Measurements from ENCODE around the gene CTSD.

CTSD gene

DNA sequence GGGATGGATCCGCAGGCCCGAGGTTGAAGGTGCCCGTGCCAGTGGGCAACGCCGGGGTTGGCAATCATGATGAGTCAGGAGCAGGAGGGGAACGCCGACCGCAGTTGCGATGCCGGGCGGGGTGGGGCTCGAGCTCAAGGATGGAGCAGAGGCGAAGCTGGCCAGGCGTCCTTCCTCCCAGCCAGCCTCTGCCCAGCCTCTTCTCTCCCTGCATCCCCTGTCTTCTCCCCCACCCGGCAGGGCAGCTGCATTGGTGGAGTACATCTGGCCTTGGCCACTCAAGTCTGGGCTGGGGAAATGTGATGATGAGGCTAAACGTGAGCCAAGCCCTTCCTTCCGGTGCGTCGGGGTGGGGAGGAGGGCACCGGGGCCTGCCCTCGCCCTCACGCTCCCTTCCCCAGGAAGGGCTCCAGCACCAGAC, 17.2 kb downstream of the CTSD start:
- peak overlapping the region; percentile 5 for H3K4me3 ChIP-seq (ENCODE audit: low read depth, low read length)
- TF ChIP-seq CTCF (IDR thresholded peaks at IDR 0.05; ENCODE audit: low read depth, low read length, missing control alignments): no peak
- in situ Hi-C loops (cut with HindIII; ENCODE audit: low sequenced_read_pairs): no loop called here
- DNase-seq (ENCODE audit: low read depth): no peak

DNA sequence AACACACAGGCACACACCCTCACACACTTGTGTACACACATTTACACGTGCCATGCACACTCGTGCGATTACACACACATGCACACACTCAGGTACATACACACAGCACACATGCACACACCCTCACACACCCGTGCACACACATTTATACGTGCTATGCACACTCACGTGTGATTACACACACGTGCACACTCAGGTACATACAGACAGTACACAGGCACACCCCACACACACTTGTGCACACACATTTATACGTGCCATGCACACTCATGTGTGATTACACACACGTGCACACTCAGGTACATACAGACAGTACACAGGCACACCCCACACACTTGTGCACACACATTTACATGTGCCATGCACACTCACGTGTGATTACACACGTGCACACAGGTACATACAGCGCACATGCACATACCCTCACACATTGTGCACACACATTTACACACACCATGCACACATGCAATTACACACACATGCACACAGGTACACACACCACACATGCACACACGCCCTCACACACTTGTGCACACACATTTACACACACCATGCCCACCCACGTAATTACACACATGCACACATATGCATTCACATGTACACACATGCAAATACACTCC, 17.9 kb downstream of the CTSD start:
- H3K4me3 ChIP-seq (ENCODE audit: low read depth, low read length): no peak overlapping the region
- in situ Hi-C loops (cut with HindIII; ENCODE audit: low sequenced_read_pairs): no loop called here

GRCh38 chr11:1744891-1745700, 18.6 kb downstream of the CTSD start:
- no peak for TF ChIP-seq CTCF (IDR thresholded peaks at IDR 0.05; ENCODE audit: low read depth, low read length, missing control alignments)
- no peak for DNase-seq (ENCODE audit: low read depth)
- in situ Hi-C loops (cut with HindIII; ENCODE audit: low sequenced_read_pairs): no loop called here

More for the DNA sequence above, 17.9 kb downstream of the CTSD start:
- DNase-seq (ENCODE audit: low read depth): no peak
- no peak for TF ChIP-seq CTCF (IDR thresholded peaks at IDR 0.05; ENCODE audit: low read depth, low read length, missing control alignments)

GRCh38 chr11:1744137-1744886, 19.4 kb downstream of the CTSD start:
- no peak for TF ChIP-seq CTCF (IDR thresholded peaks at IDR 0.05; ENCODE audit: low read depth, low read length, missing control alignments)
- in situ Hi-C loops (cut with HindIII; ENCODE audit: low sequenced_read_pairs): no loop called here
- H3K4me3 ChIP-seq (ENCODE audit: low read depth, low read length): no peak overlapping the region
- DNase-seq (ENCODE audit: low read depth): no peak

More at GRCh38 chr11:1744891-1745700, 18.6 kb downstream of the CTSD start:
- no peak overlapping the region for H3K4me3 ChIP-seq (ENCODE audit: low read depth, low read length)

- no peak for DNase-seq (ENCODE audit: low read depth)
- TF ChIP-seq CTCF (IDR thresholded peaks at IDR 0.05; ENCODE audit: low read depth, low read length, missing control alignments): no peak
- H3K4me3 ChIP-seq (ENCODE audit: low read depth, low read length): no peak overlapping the region
- in situ Hi-C loops (cut with HindIII; ENCODE audit: low sequenced_read_pairs): no loop called here
Measured at GRCh38 chr11:1743585-1744136, 20.1 kb downstream of the CTSD start.

- no peak overlapping the region for H3K4me3 ChIP-seq (ENCODE audit: low read depth, low read length)
- in situ Hi-C loops (cut with HindIII; ENCODE audit: low sequenced_read_pairs): no loop called here
- no peak for DNase-seq (ENCODE audit: low read depth)
- no peak for TF ChIP-seq CTCF (IDR thresholded peaks at IDR 0.05; ENCODE audit: low read depth, low read length, missing control alignments)
Measured at GRCh38 chr11:1742869-1743584, 20.7 kb downstream of the CTSD start.

Measured in astrocyte of the cerebellum (primary cell).